ENCODE data around the gene POC1B.

- no peak for TF ChIP-seq POLR2A (IDR thresholded peaks at IDR 0.05)
- TF ChIP-seq CTCF (IDR thresholded peaks at IDR 0.05 in 4 of 5, conservative IDR thresholded peaks at IDR 0.05 in 1 of 5) = no peak
Observed at GRCh38 chr12:89565002-89565401, 39.2 kb upstream of the POC1B start.
